Activated naive CD4-positive, alpha-beta T cell treated with anti-CD3 and anti-CD28 coated beads, Interleukin-2, amount 10 ng/mL, durations not matched to agents 7 days and 5 days (primary cell): ENCODE results near the gene DHRS7B.
A peak's percentile ranks its signal among the peaks of the same experiment; 100 is the strongest.
"Not testable (repeated sequence)": the region's sequence is repeated elsewhere in the genome, so short reads cannot be mapped to it uniquely, and the experiment has no call there.

Experiments used
- CTCF ChIA-PET: fragments of 350-600 bp; sonication (Branson Sonifier 250); formaldehyde crosslinking; loops from one replicate; lab custom pipeline; 2021; ENCODE audit warnings: antibody characterized with exemption; lab: Charles Lee
- DNase-seq: peaks from one replicate; pipeline ENCODE4 v3.0.0-alpha.2; 2020
- H3K27ac Mint-ChIP-seq: one replicate; pipeline ENCODE4 v1.8.0; 2021; ENCODE audit warnings: mild to moderate bottlenecking, moderate library complexity, mixed read lengths
- H3K27me3 Mint-ChIP-seq: one replicate; pipeline ENCODE4 v1.8.0; 2021; ENCODE audit warnings: mild to moderate bottlenecking, mixed read lengths
- H3K36me3 Mint-ChIP-seq: one replicate; pipeline ENCODE4 v1.8.0; 2021; ENCODE audit warnings: mixed read lengths
- H3K4me1 Mint-ChIP-seq: one replicate; pipeline ENCODE4 v1.8.0; 2021; ENCODE audit warnings: mixed read lengths
- H3K4me3 Mint-ChIP-seq: one replicate; pipeline ENCODE4 v1.8.0; 2021; ENCODE audit warnings: mild to moderate bottlenecking, moderate library complexity, mixed read lengths
- H3K9me3 Mint-ChIP-seq: one replicate; pipeline ENCODE4 v1.8.0; 2021; ENCODE audit warnings: mixed read lengths

DHRS7B gene

GRCh38 chr17:21096874-21097273 lies 29.9 kb upstream of the DHRS7B start:
- no peak overlapping the region for H3K4me3 Mint-ChIP-seq
- no peaks in the 10 kb centered on the region for H3K9me3 Mint-ChIP-seq
- H3K27me3 Mint-ChIP-seq = peaks cover 4% of the 10 kb centered on the region
- no peak overlapping the region for H3K27ac Mint-ChIP-seq
- CTCF ChIA-PET = interaction anchor here (1.0 kb wide), 1 partner anchor 53 kb away, joined by 3 read pairs; no protein-coding TSS in a partner anchor
- DNase-seq = no peak
- no peaks in the 10 kb centered on the region for H3K36me3 Mint-ChIP-seq
- H3K4me1 Mint-ChIP-seq = peaks cover 28% of the 10 kb centered on the region

- no peaks in the 10 kb centered on the region for H3K27me3 Mint-ChIP-seq
- H3K36me3 Mint-ChIP-seq = no peaks in the 10 kb centered on the region
- H3K9me3 Mint-ChIP-seq = no peaks in the 10 kb centered on the region
- H3K4me1 Mint-ChIP-seq = peaks cover 28% of the 10 kb centered on the region
- DNase-seq = peak; percentile 87
- CTCF ChIA-PET = interaction anchor here (0.6 to 5.8 kb wide), 16 partner anchors 10 to 248 kb away, joined by 3 to 29 read pairs (median 3); partner anchors contain the start of gene USP22
- peak overlapping the region; percentile 92 for H3K27ac Mint-ChIP-seq
- peak overlapping the region; percentile 92 for H3K4me3 Mint-ChIP-seq
Measured at GRCh38 chr17:21098934-21099689, 27.7 kb upstream of the DHRS7B start.

- H3K36me3 Mint-ChIP-seq = no peaks in the 10 kb centered on the region
- no peak overlapping the region for H3K27ac Mint-ChIP-seq
- no peaks in the 10 kb centered on the region for H3K9me3 Mint-ChIP-seq
- CTCF ChIA-PET = interaction anchor here (0.8 to 5.8 kb wide), 5 partner anchors 8 to 101 kb away, joined by 3 to 29 read pairs (median 5); partner anchors contain the start of gene USP22
- peaks cover 28% of the 10 kb centered on the region for H3K4me1 Mint-ChIP-seq
- DNase-seq = no peak
- H3K4me3 Mint-ChIP-seq = no peak overlapping the region
- peaks cover 4% of the 10 kb centered on the region for H3K27me3 Mint-ChIP-seq
Measured at GRCh38 chr17:21100636-21101035, 26.1 kb upstream of the DHRS7B start.

- CTCF ChIA-PET = interaction anchor here (5.8 kb wide), 1 partner anchor 15 kb away, joined by 29 read pairs; no protein-coding TSS in a partner anchor
Measured at GRCh38 chr17:21104608-21105007, 22.2 kb upstream of the DHRS7B start.

GRCh38 chr17:21105064-21105894 lies 21.5 kb upstream of the DHRS7B start:
- CTCF ChIA-PET = no interaction called here
- Mint-ChIP-seq H3K9me3 (no peaks in the 10 kb centered on the region), H3K36me3 (no peaks in the 10 kb centered on the region), H3K27me3 (peaks cover 4% of the 10 kb centered on the region), H3K27ac (no peak overlapping the region), H3K4me1 (peaks cover 2% of the 10 kb centered on the region), H3K4me3 (no peak overlapping the region)
- DNase-seq = no peak

More at GRCh38 chr17:21104608-21105007, 22.2 kb upstream of the DHRS7B start:
- H3K4me1 Mint-ChIP-seq = peaks cover 4% of the 10 kb centered on the region
- DNase-seq = no peak
- H3K4me3 Mint-ChIP-seq = no peak overlapping the region
- H3K27me3 Mint-ChIP-seq = peaks cover 4% of the 10 kb centered on the region
- H3K36me3 Mint-ChIP-seq = no peaks in the 10 kb centered on the region
- H3K9me3 Mint-ChIP-seq = no peaks in the 10 kb centered on the region
- no peak overlapping the region for H3K27ac Mint-ChIP-seq

GRCh38 chr17:21106316-21106715 lies 20.4 kb upstream of the DHRS7B start:
- Mint-ChIP-seq H3K27me3 (peaks cover 4% of the 10 kb centered on the region), H3K9me3 (no peaks in the 10 kb centered on the region), H3K36me3 (no peaks in the 10 kb centered on the region), H3K4me3 (no peak overlapping the region), H3K27ac (no peak overlapping the region), H3K4me1 (no peaks in the 10 kb centered on the region)
- CTCF ChIA-PET = no interaction called here
- DNase-seq = no peak

GRCh38 chr17:21107067-21107650 lies 19.6 kb upstream of the DHRS7B start:
- DNase-seq, H3K9me3 Mint-ChIP-seq, H3K4me3 Mint-ChIP-seq, H3K36me3 Mint-ChIP-seq, H3K27ac Mint-ChIP-seq, H3K27me3 Mint-ChIP-seq, CTCF ChIA-PET, H3K4me1 Mint-ChIP-seq: not testable (repeated sequence)

GRCh38 chr17:21108651-21109050 lies 18.1 kb upstream of the DHRS7B start:
- Mint-ChIP-seq H3K27me3 (peaks cover 4% of the 10 kb centered on the region), H3K36me3 (no peaks in the 10 kb centered on the region), H3K9me3 (no peaks in the 10 kb centered on the region), H3K27ac (no peak overlapping the region), H3K4me1 (no peaks in the 10 kb centered on the region), H3K4me3 (no peak overlapping the region)
- no peak for DNase-seq
- CTCF ChIA-PET = interaction anchor here (1.8 to 2.8 kb wide), 2 partner anchors 9 to 11 kb away, joined by 5 to 12 read pairs; no protein-coding TSS in a partner anchor

- H3K4me1 Mint-ChIP-seq = no peaks in the 10 kb centered on the region
- H3K9me3 Mint-ChIP-seq = no peaks in the 10 kb centered on the region
- H3K27ac Mint-ChIP-seq = no peak overlapping the region
- no peak overlapping the region for H3K4me3 Mint-ChIP-seq
- no peak for DNase-seq
- CTCF ChIA-PET = no interaction called here
- peaks cover 24% of the 10 kb centered on the region for H3K27me3 Mint-ChIP-seq
- H3K36me3 Mint-ChIP-seq = no peaks in the 10 kb centered on the region
Measured at GRCh38 chr17:21113049-21113690, 13.6 kb upstream of the DHRS7B start.

- H3K36me3 Mint-ChIP-seq = no peaks in the 10 kb centered on the region
- no peaks in the 10 kb centered on the region for H3K9me3 Mint-ChIP-seq
- CTCF ChIA-PET = no interaction called here
- H3K27ac Mint-ChIP-seq = no peak overlapping the region
- no peaks in the 10 kb centered on the region for H3K4me1 Mint-ChIP-seq
- DNase-seq = no peak
- peaks cover 24% of the 10 kb centered on the region for H3K27me3 Mint-ChIP-seq
- H3K4me3 Mint-ChIP-seq = no peak overlapping the region
Measured at GRCh38 chr17:21113716-21114115, 13.0 kb upstream of the DHRS7B start.

GRCh38 chr17:21114791-21115190 lies 12.0 kb upstream of the DHRS7B start:
- H3K36me3 Mint-ChIP-seq, H3K4me1 Mint-ChIP-seq, CTCF ChIA-PET, H3K4me3 Mint-ChIP-seq, H3K27ac Mint-ChIP-seq, DNase-seq, H3K9me3 Mint-ChIP-seq: not testable (repeated sequence)
- H3K27me3 Mint-ChIP-seq = peaks cover 24% of the 10 kb centered on the region

GRCh38 chr17:21119247-21119918 lies 7.4 kb upstream of the DHRS7B start:
- Mint-ChIP-seq H3K36me3 (no peaks in the 10 kb centered on the region), H3K4me3 (no peak overlapping the region), H3K4me1 (peaks cover 9% of the 10 kb centered on the region), H3K27ac (no peak overlapping the region), H3K27me3 (peaks cover 28% of the 10 kb centered on the region), H3K9me3 (no peaks in the 10 kb centered on the region)
- DNase-seq = peak; percentile 80
- CTCF ChIA-PET = interaction anchor here (0.6 to 5.2 kb wide), 15 partner anchors 8 to 393 kb away, joined by 3 to 29 read pairs (median 7); partner anchors contain the start of gene USP22

- Mint-ChIP-seq H3K27ac (no peak overlapping the region), H3K36me3 (peaks cover 1% of the 10 kb centered on the region), H3K27me3 (peaks cover 25% of the 10 kb centered on the region), H3K4me1 (peaks cover 12% of the 10 kb centered on the region), H3K9me3 (no peaks in the 10 kb centered on the region), H3K4me3 (no peak overlapping the region)
- no peak for DNase-seq
- CTCF ChIA-PET = interaction anchor here (0.6 to 5.2 kb wide), 13 partner anchors 9 to 393 kb away, joined by 3 to 29 read pairs (median 7); partner anchors contain the start of gene USP22
Measured at GRCh38 chr17:21119919-21120249, 6.9 kb upstream of the DHRS7B start.
